ENCODE results near the gene NCL. TPM values are rescaled to one million over a fixed set of nuclear protein-coding genes. Genes with fewer than 3 reads are reported as not detected.

The NCL gene, protein sequence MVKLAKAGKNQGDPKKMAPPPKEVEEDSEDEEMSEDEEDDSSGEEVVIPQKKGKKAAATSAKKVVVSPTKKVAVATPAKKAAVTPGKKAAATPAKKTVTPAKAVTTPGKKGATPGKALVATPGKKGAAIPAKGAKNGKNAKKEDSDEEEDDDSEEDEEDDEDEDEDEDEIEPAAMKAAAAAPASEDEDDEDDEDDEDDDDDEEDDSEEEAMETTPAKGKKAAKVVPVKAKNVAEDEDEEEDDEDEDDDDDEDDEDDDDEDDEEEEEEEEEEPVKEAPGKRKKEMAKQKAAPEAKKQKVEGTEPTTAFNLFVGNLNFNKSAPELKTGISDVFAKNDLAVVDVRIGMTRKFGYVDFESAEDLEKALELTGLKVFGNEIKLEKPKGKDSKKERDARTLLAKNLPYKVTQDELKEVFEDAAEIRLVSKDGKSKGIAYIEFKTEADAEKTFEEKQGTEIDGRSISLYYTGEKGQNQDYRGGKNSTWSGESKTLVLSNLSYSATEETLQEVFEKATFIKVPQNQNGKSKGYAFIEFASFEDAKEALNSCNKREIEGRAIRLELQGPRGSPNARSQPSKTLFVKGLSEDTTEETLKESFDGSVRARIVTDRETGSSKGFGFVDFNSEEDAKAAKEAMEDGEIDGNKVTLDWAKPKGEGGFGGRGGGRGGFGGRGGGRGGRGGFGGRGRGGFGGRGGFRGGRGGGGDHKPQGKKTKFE
- 499 and 709 TPM in 2 replicates for total RNA-seq (ENCODE audit: low replicate concordance)
- long read RNA-seq, full-length matches to known transcripts, result 933 of 1,201 reads
- long read RNA-seq, partial matches to known transcripts, result 217 of 1,201 reads
- long read RNA-seq, other reads (novel, unspliced or antisense), result 51 of 1,201 reads

DNA sequence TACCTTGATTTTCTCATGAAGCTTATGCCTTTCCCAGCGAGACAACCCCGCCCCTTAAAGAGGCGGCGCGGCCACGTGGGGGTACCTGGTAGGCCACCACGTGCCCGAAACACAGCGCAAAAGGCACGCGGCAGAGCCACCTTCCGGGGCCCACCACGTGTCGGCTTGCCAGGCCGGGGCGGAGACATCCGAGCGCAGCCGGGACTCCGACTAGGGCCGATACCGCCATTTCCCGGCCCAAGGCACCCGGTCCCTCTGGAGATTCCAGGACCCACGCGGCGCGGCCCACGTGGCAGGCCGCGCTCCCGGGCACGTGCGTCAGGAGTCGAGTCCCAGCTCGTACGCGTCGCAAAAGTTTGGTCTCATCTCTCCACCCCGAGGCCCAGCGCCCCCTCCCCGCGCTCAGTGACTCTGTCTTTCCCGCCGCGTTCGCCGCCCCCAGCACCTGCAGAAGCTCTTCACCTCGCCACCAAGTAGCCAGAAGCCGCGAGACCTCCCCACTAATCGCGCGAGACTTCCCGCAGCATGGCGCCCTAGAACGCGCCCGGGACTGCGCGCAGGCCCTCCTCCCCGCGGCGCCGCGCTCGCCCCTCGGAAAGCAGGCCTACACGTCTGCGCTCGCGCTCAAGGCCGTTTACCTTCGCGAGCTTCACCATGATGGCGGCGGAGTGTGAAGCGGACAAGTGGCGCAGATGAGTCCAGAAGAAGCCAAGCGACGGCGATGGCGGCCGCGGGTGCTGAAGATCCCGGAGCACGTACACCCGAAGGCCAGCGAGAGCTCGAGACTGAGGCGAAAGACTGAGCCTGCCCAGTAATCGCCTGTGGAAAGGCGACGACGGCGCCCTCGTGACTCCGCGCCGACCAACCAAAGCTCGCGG lies at the start of gene NCL:
Gene NCL (minus strand): TSS at position 787 of the 878 bp plus-strand sequence. CDS start 131 bp downstream, at position 656.
- peak; percentile 89 for DNase-seq (ENCODE audit: extremely low spot score, unreplicated experiment)
- H3K4me1 Mint-ChIP-seq (ENCODE audit: unreplicated experiment), result peaks cover 28% of the 10 kb centered on the region
- peaks cover 37% of the 10 kb centered on the region for H3K36me3 Mint-ChIP-seq
- peak within 1 kb of the TSS; percentile 90 for H3K4me3 Mint-ChIP-seq
- H3K27ac Mint-ChIP-seq, result peak within 1 kb of the TSS; percentile 99
- H3K9me3 Mint-ChIP-seq, result no peaks in the 10 kb centered on the region
- TF ChIP-seq, protein P1, sequence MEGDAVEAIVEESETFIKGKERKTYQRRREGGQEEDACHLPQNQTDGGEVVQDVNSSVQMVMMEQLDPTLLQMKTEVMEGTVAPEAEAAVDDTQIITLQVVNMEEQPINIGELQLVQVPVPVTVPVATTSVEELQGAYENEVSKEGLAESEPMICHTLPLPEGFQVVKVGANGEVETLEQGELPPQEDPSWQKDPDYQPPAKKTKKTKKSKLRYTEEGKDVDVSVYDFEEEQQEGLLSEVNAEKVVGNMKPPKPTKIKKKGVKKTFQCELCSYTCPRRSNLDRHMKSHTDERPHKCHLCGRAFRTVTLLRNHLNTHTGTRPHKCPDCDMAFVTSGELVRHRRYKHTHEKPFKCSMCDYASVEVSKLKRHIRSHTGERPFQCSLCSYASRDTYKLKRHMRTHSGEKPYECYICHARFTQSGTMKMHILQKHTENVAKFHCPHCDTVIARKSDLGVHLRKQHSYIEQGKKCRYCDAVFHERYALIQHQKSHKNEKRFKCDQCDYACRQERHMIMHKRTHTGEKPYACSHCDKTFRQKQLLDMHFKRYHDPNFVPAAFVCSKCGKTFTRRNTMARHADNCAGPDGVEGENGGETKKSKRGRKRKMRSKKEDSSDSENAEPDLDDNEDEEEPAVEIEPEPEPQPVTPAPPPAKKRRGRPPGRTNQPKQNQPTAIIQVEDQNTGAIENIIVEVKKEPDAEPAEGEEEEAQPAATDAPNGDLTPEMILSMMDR (conservative IDR thresholded peaks at IDR 0.05), result no peak
- no peaks in the 10 kb centered on the region for H3K27me3 Mint-ChIP-seq

DNA sequence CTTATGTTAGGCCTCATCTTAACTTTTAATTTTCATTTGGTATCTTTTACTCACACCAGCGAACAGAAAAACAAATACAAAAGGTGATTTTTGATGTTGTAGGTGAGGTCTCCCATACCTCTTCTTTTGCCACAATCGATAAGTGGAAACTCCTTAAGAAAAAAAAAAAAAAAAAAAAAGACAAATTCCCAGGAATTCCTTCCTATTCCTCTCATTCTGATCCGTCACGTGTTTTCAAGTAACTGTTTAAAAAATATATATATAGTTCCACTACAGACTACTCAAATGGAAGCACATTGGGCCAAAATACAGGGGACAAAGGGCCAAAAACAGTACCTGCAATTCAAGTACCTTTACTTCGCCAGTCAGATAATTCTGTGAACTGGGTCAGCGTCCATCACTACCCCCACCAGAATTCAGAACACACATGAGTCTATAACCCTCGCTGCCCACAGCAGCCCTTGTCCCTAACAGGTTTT lies 49.5 kb upstream of the NCL start:
- Mint-ChIP-seq H3K27ac (peak overlapping the region; percentile 94), H3K27me3 (no peaks in the 10 kb centered on the region), H3K36me3 (no peaks in the 10 kb centered on the region), H3K4me3 (peak overlapping the region; percentile 97), H3K9me3 (no peaks in the 10 kb centered on the region), H3K4me1 (ENCODE audit: unreplicated experiment) (peaks cover 26% of the 10 kb centered on the region)
- DNase-seq (ENCODE audit: extremely low spot score, unreplicated experiment), result no peak
- TF ChIP-seq, protein P1 (conservative IDR thresholded peaks at IDR 0.05), result no peak

DNA sequence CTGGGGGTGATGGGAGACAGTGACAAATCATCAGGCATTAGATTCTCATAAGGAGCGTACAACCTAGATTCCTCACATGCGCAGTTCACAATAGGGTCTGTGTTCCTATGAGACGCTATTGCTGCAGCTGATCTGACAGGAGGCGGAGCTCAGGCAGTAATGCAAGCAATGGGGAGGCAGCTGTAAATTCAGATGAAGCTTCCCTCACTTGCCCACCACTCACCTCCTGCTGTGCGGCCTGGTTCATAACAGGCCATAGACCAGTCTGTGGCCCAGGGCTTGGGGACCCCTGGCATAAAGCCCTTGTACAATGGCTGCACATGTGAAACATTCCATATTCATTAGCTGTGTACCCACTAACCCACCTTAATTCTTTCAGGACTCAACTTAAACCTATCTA lies 47.9 kb upstream of the NCL start:
- no peaks in the 10 kb centered on the region for H3K27me3 Mint-ChIP-seq
- TF ChIP-seq, protein P1 (conservative IDR thresholded peaks at IDR 0.05), result no peak
- peak overlapping the region; percentile 77 for H3K4me3 Mint-ChIP-seq
- no peaks in the 10 kb centered on the region for H3K9me3 Mint-ChIP-seq
- peak overlapping the region; percentile 70 for H3K27ac Mint-ChIP-seq
- DNase-seq (ENCODE audit: extremely low spot score, unreplicated experiment), result no peak
- H3K36me3 Mint-ChIP-seq, result peaks cover 4% of the 10 kb centered on the region
- H3K4me1 Mint-ChIP-seq (ENCODE audit: unreplicated experiment), result peaks cover 19% of the 10 kb centered on the region

DNA sequence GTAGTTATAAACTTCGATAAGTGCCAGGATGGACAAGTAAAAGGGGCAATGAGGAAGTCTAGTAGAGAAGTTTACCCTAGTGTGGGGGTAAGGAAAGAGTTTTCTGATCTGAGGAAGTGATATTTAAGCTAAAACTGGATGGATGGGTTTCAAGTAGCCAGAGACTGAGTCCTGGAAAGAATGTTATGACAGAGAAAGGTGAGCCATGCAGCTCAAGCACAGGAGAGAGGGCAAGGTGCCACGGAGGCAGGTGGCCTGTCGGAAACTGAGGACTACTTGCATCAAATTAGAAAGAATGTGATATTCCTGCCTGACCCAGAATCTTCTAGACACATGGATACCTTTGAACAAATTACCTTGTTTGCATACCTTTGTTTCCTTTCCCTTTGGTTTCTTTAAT lies 39.5 kb upstream of the NCL start:
- no peaks in the 10 kb centered on the region for H3K27me3 Mint-ChIP-seq
- no peaks in the 10 kb centered on the region for H3K4me1 Mint-ChIP-seq (ENCODE audit: unreplicated experiment)
- H3K4me3 Mint-ChIP-seq, result no peak overlapping the region
- DNase-seq (ENCODE audit: extremely low spot score, unreplicated experiment), result no peak
- H3K36me3 Mint-ChIP-seq, result peaks cover 15% of the 10 kb centered on the region
- no peak overlapping the region for H3K27ac Mint-ChIP-seq
- TF ChIP-seq, protein P1 (conservative IDR thresholded peaks at IDR 0.05), result no peak
- H3K9me3 Mint-ChIP-seq, result no peaks in the 10 kb centered on the region

DNA sequence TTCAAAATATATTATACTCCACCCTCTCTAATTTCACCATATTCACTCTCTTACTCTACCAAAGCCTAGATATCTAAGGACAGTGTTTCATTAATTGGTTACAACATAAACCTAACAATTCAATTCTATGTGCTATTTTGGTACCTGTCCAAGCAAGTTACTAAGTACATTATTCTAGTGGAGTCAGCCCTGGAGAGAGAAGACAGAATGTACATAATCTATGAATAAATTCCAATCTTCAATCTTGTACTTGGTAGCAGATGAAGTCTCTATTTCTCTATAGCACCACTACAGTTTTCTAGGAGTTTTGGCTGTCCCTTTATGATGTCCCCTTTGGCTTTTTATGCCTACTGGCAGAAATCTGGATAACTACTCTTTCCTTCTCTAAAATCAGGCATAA lies 38.3 kb upstream of the NCL start:
- Mint-ChIP-seq H3K9me3 (no peaks in the 10 kb centered on the region), H3K27me3 (no peaks in the 10 kb centered on the region), H3K4me1 (ENCODE audit: unreplicated experiment) (no peaks in the 10 kb centered on the region), H3K4me3 (no peak overlapping the region), H3K27ac (no peak overlapping the region), H3K36me3 (peaks cover 14% of the 10 kb centered on the region)
- TF ChIP-seq, protein P1 (conservative IDR thresholded peaks at IDR 0.05), result no peak
- DNase-seq (ENCODE audit: extremely low spot score, unreplicated experiment), result no peak

Data from type B pancreatic cell (in vitro differentiated cells).